D341Med (cell line): ENCODE measurements around the gene SASH1.

Experiments used
- DNase-seq: peaks from one replicate; pipeline ENCODE4 v3.0.0; 2012; ENCODE audit warnings: low spot score

The SASH1 gene

DNA sequence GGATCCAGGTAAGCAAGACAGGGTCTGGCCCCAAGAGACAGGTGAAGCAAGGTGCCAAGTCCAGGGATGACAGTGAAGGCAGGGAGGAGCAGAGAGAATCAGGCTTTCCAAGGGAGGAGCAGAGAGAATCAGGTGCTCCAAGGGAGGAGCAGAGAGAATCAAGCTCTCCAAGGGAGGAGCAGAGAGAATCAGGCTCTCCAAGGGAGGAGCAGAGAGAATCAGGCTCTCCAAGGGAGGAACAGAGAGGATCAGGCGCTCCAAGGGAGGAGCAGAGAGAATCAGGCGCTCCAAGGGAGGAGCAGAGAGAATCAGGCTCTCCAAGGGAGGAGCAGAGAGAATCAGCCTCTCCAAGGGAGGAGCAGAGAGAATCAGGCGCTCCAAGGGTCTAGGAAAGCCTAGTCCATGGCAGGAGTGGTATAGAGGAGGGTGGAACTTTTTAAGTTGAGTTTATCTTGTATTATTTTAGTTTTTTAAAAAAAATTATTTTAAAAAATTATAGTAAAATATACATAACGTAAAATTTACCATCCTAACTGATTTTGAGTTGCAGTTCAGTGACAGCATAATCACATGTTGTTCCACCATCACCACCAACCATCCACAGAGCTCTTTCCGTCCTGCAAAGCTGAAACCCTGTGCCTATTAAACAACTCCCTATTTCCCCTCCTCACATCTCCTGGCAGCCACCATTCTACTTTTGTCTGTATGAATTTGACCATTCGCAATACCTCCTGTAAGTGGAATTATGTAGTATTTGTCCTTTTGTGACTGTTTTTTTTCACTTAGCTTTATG is 64.1 kb downstream of the SASH1 start:
- no peak for DNase-seq

DNA sequence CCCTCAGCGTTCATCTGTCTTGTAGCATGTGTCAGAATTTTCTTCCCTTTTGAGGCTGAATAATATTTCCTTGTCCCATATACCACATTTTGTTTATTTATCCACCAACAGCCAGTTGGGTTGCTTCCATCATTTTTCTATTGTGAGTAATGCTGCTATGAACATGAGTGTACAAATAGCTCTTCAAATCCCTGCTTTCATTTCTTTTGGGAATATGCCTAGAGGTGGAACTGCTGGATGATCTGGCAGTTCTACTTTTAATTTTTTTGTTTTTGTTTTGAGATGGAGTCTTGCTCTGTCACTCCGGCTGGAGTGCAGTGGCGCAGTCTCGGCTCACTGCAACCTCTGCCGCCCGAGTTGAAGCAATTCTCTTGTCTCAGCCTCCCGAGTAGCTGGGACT is 64.7 kb downstream of the SASH1 start:
- DNase-seq = no peak

- no peak for DNase-seq
Measured at GRCh38 chr6:148413321-148414091, 70.9 kb downstream of the SASH1 start.

DNA sequence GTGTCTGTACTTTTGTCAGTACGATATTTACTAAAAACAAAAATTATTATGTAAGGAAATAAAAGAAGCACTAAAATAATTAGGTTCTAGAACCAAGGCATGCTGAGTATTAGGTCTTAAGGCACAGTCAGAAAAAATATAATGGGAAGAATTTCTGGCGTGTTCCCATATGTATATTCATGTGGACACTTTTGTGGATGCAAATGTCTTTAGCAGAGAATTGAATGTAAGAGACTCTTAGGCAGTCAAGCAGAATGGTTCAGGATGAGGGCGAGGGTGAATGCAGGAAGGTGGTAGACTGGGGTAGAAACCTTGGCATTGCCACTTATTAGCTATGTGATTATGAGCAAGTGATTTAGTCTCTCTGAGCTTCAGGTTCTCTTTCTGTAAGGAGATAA is 71.5 kb downstream of the SASH1 start:
- DNase-seq = no peak

DNA sequence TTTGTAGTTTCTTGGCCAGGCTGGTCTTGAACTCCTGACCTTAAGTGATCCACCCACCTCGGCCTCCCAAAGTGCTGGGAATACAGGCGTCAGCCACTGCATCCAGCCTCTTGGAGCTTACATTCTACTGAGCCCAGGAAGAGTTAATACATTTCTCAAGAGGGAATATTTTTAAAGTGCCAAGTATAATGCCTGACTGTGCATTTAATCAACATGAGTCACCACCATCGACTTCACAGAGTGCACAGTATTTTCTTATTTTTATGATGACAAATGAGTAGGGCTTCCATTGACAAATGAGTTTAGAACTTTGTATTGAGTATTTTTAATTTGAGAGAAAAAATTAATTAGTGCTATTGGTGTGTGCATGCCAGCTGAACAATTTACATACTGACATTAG is 72.2 kb downstream of the SASH1 start:
- no peak for DNase-seq

DNA sequence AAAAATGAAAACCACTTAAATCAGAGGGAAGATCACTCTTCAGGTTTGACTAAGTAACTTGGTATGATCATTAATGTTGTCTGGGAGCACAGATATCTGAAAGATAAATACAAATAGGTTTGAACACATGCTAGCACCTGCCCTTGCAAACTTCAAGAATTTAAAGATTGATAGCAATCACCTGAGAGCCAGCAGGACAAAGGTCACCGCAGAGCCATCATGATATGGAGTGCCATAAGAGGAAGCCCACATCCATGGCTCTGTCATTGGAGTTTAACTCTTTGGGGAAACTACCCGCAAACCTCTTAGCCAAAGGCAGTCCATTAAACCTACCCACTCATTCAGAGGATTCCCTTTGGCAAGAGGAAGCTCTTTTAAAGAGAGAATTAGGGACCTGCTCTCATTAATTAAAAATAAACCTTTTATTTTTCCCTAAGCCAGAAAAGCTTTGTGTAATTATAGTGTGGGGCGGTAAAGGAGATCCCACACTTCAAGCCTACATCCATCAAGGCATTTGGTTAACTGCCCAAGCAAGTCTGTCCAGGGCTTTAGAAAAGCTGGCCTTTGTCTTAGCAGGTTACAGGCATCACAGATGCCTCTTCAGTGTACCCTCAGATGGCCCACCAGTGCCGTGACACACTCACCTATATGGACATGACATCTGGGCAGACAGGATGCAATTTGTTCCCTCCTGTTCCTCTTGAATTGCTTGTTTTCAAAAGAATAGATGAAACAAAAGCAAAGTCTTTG is 73.0 kb downstream of the SASH1 start:
- no peak for DNase-seq

GRCh38 chr6:148416330-148416965 is 73.8 kb downstream of the SASH1 start:
- no peak for DNase-seq

DNA sequence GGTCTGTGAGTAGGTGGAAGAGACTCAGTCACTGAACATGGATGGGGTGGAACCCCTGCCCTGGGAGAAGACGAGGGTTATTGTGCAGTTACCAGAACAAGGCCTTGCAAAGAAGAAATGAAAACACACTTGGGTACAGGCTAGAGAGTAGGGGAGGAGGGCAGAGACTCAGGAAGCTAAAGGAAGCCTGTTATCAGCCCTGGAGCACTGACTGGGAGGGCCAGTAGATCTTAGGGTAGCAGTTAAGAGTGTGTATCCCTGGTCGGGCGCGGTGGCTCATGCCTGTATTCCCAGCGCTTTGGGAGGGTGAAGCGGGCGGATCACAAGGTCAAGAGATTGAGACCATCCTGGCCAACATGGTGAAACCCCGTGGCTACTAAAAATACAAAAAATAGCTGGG is 74.4 kb downstream of the SASH1 start:
- no peak for DNase-seq

DNA sequence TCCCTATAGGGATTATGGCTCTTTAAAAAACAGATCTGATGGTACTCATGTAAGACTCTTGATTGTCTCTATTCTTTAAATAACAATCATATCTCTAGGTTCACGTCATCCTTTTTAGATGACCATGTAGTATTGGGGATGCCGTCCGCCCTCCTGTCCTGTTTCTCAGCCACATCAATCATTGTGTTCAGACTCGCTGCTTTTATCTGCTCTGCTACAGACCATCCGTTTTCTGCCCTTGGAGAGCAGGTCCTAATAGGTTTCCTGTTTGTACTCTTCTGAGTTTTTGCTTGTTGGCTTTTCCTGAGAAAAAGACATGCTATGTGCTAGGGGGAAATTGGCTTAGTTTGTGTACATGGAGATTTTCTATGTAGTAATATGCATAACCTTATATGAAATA is 76.8 kb downstream of the SASH1 start:
- DNase-seq = no peak

DNA sequence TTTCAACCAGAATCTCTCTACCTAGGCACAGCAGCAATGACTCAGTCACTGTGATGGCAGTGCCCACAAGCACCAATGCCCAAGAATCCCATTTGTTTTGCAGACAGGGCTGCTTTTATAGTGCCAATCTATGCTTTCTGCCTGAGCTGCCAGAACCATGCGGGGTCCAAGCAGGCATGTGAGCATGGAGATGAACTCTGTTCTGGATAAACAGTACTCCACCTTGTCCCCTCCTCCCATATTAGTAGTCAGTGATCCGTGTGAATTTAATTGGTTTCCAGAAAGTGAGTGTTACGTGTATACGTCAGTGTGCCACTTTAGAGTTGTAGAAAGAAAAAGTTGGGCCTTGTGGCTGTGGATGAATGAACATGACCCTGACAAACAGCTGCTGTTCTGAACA is 79.4 kb downstream of the SASH1 start:
- DNase-seq = no peak

- no peak for DNase-seq
Measured at GRCh38 chr6:148423133-148423532, 80.5 kb downstream of the SASH1 start.

DNA sequence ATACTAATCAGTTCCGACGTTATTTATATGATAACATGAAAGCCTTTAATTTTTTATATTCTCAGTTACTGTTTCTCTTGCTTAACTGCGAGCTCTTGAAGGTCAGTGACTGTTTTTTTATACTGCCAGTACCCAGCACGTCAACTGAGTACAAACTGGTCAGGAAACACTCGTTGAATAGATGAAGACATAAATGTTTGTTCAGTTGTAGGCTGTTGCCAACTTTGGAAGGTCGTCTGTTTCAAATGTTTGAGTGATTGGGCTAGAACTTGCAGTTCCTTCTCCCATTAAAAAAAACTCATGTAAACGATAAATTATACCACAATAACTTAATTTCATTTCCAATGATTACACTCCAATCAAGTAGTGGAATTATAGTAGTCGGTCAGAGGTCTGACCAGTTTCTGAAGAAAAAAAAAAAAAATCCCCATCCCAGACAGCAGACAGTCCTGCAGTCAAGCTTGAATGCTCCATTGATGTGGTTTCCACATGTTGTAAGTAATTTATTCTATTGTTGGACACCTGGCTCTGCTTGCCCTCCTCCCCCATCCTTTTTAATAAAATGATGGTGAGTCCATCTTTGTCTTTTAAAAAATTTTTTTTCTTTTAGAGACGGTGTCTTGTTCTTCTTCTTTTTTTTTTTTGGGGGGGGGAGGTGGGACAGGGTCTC is 81.1 kb downstream of the SASH1 start:
- DNase-seq = no peak

GRCh38 chr6:148425443-148425842 is 82.8 kb downstream of the SASH1 start:
- DNase-seq = no peak

DNA sequence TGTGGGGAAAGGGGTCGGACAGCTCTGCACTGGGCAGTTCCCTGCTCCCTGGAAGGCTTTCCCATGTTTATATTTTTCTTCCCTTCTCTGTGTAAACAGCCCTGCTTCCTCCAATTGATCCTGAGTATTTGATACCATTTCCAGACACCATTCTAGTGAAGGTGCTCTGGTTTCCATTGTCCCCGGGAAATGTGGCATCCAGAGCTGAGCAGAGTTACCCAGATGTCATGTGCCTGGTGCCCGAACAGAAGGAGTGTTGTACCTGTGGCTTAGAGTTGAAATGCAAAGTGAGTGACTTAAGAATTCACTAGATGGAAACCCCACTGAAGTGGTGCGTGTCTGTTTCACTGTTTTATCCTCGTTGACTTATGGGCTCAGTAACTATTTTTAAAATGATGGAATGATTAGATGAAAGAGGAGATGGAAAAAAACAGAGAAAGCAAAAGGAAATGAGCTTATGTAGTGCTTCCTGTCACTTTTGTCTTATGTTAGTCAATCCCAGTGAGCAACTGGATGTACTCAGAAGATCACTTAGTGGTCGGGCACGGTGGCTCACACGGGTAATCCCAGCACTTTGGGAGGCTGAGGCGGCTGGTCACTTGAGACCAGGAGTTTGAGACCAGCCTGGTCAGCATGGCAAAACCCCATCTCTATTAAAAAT is 83.8 kb downstream of the SASH1 start:
- no peak for DNase-seq

DNA sequence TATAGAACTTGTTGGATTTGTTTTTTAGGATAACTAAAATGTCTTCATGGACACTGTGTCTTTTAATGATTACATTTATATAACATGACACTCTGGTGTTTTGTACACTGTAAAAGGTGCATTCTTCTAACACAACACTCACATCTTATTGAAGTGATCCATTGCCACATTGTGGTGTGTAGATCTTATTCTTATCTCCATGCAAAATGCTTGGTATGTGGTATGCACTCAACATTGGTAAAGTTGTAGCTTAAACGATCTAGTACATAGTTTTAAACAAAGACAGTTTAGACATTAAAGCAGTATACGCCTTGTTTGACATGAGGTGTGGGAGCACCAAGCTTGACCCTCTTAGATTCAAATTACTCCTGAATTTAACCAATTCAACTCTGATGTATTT is 84.7 kb downstream of the SASH1 start:
- DNase-seq = no peak

DNA sequence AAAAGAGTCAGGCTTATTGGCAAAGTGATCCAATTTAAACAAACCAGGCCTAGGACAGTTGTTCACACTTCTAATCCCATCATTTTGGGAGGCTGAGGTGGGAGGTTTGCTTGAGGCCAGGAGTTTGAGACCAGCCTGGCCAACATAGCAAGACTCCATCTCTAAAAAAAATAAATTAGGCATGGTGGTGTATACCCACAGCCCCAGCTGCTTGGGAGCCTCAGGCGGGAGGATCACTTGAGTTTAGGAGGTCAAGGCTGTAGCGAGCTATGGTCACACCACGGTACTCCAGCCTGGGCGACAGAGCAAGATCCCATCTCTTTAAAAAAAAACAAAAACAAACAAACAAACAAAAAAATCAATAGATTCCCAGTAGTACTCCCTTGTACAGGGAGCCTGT is 86.8 kb downstream of the SASH1 start:
- DNase-seq = no peak

- DNase-seq = no peak
Measured at GRCh38 chr6:148430897-148431296, 88.3 kb downstream of the SASH1 start.

- no peak for DNase-seq
Measured at GRCh38 chr6:148431413-148431812, 88.8 kb downstream of the SASH1 start.

DNA sequence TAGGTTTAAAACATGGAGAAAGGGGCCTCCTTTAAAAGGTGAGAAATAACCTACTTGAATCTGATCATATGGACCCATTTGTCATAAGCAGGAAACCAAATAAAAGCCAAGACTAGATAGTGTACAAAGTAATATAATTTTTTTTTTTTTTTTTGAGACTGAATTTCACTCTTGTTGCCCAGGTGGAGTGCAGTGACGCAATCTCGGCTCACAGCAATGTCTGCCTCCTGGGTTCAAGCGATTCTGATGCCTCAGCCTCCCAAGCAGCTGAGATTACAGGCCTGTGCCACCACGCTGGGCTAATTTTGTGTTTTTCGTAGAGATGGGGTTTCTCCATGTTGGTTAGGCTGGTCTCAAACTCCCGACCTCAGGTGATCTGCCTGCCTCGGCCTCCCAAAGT is 89.2 kb downstream of the SASH1 start:
- DNase-seq = no peak

DNA sequence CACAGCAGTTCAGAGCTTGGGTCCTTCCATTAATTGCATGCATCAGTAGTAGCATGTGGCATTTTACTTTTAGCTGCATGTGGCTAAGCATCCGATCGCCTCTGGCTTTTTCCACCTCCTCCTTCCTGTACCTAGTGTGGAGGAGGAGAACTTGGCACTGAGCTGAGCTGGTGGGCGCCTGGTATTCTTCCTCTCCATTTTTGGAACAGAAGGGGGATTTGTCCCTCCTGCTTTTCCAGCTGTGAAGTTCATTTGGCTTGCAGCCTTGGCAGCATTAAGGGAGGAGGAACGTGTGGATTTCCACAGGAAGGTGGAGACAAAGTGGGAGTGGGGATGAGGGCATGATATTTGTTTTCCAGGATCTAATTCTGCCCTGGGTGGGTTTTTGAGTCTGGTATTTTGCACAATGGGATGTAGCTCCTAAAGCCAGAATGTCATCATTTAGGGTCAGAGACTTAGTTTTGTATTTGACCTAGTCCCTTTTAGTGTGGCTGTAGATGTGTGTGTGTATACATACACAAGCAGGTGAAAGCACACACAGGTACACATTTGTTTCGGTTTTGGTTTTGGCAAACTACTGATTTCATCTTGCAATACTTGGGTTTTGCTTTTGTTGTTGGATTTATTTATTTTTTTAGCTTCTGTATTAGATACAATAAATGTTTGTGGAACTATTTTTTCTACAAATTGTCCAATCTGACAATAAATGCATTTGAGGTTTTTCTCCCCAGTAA is 90.0 kb downstream of the SASH1 start:
- no peak for DNase-seq

GRCh38 chr6:148435386-148435785 is 92.7 kb downstream of the SASH1 start:
- no peak for DNase-seq
